Measurements from ENCODE around the gene SLC38A4. TPM values are rescaled to one million over a fixed set of nuclear protein-coding genes. Genes with fewer than 3 reads are reported as not detected.

SLC38A4 gene, protein sequence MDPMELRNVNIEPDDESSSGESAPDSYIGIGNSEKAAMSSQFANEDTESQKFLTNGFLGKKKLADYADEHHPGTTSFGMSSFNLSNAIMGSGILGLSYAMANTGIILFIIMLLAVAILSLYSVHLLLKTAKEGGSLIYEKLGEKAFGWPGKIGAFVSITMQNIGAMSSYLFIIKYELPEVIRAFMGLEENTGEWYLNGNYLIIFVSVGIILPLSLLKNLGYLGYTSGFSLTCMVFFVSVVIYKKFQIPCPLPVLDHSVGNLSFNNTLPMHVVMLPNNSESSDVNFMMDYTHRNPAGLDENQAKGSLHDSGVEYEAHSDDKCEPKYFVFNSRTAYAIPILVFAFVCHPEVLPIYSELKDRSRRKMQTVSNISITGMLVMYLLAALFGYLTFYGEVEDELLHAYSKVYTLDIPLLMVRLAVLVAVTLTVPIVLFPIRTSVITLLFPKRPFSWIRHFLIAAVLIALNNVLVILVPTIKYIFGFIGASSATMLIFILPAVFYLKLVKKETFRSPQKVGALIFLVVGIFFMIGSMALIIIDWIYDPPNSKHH
- total RNA-seq (2022) (1.5 and 3.1 TPM in 2 replicates), Bru-seq, nascent RNA (percentile 33 among the genes with signal in this experiment), BruChase-seq, experiment 1, labeled RNA remaining after a 6-hour chase (percentile 24 among the genes with signal in this experiment), BruChase-seq, experiment 2, labeled RNA remaining after a 2-hour chase (percentile 19 among the genes with signal in this experiment)
- long read RNA-seq, result 0 reads

DNA sequence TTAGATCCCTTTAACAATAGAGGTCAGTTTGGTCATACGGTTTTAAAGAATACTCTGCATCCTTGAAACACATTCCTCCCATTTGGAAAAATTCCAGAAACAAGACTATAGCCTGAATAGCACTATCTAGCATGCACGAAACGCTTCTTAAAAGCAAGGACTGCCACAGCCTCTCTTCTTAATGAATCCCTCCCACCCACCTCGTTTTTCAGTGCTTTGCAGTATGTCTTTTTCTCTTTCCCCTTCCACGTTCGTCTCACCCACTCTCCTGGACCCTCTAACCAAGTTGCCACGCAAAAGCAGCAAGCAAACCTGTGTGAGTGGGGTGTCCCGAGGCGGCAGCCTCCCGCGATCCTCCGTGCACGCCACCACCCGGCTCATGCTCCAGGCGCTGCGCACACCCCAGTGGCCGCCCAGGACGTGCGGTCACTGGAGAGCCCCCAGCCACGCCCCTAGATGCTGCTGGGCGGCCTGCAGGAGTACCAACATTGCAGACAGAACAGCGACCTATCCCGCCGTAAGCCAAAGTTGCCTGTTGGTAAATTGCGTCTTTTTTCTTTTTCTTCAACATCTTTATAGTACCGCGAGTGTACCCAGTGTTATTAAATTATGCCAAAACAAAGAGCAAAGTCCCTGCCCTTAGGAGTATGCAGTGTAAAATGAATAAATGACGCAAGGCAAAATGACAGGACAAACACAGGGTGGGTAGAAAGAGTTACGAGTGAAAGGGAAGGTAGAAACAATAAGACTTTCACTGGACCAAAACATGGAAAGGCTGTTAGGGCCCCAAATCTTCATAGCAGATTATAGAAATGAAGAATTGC lies at the start of gene SLC38A4:
Gene SLC38A4 (minus strand): TSS at position 407 of the 824 bp plus-strand sequence. CDS start 32,926 bp downstream, outside the sequence.
- intact Hi-C loops (cut with micrococcal nuclease; ENCODE audit: unreplicated experiment), result loop anchor here (10.0 kb wide), 1 partner anchor 189 kb away; no protein-coding TSS in a partner anchor
- Mint-ChIP-seq H3K4me1 (ENCODE audit: low read depth, unreplicated experiment) (peaks cover 23% of the 10 kb centered on the region), H3K36me3 (ENCODE audit: insufficient read depth, unreplicated experiment) (peaks cover 6% of the 10 kb centered on the region), H3K27me3 (ENCODE audit: unreplicated experiment) (peaks cover 13% of the 10 kb centered on the region), H3K4me3 (ENCODE audit: low read depth, unreplicated experiment) (peak within 1 kb of the TSS; percentile 79), H3K27ac (ENCODE audit: unreplicated experiment) (peak within 1 kb of the TSS; percentile 0), H3K9me3 (ENCODE audit: low read depth, unreplicated experiment) (no peaks in the 10 kb centered on the region)
- no peak for TF ChIP-seq CTCF (IDR thresholded peaks at IDR 0.05; ENCODE audit: unreplicated experiment)
- CTCF ChIA-PET, result no interaction called here
- peak; percentile 51 for DNase-seq
- no TSS peak for BruUV-seq (replicated peaks)

- no peak overlapping the region for H3K4me3 Mint-ChIP-seq (ENCODE audit: low read depth, unreplicated experiment)
- no peaks in the 10 kb centered on the region for H3K9me3 Mint-ChIP-seq (ENCODE audit: low read depth, unreplicated experiment)
- H3K36me3 Mint-ChIP-seq (ENCODE audit: insufficient read depth, unreplicated experiment), result no peaks in the 10 kb centered on the region
- H3K27ac Mint-ChIP-seq (ENCODE audit: unreplicated experiment), result no peak overlapping the region
- intact Hi-C loops (cut with micrococcal nuclease; ENCODE audit: unreplicated experiment), result no loop called here
- CTCF ChIA-PET, result no interaction called here
- no peaks in the 10 kb centered on the region for H3K4me1 Mint-ChIP-seq (ENCODE audit: low read depth, unreplicated experiment)
- H3K27me3 Mint-ChIP-seq (ENCODE audit: unreplicated experiment), result peaks cover 59% of the 10 kb centered on the region
- no peak for TF ChIP-seq CTCF (IDR thresholded peaks at IDR 0.05; ENCODE audit: unreplicated experiment)
- no peak for DNase-seq
- BruUV-seq (replicated peaks), result no TSS peak
Observed at GRCh38 chr12:46875095-46875494, 49.3 kb upstream of the SLC38A4 start.

GRCh38 chr12:46874642-46875041 lies 48.8 kb upstream of the SLC38A4 start:
- H3K9me3 Mint-ChIP-seq (ENCODE audit: low read depth, unreplicated experiment), result no peaks in the 10 kb centered on the region
- peaks cover 59% of the 10 kb centered on the region for H3K27me3 Mint-ChIP-seq (ENCODE audit: unreplicated experiment)
- no peak for DNase-seq
- no peak overlapping the region for H3K4me3 Mint-ChIP-seq (ENCODE audit: low read depth, unreplicated experiment)
- TF ChIP-seq CTCF (IDR thresholded peaks at IDR 0.05; ENCODE audit: unreplicated experiment), result no peak
- CTCF ChIA-PET, result no interaction called here
- intact Hi-C loops (cut with micrococcal nuclease; ENCODE audit: unreplicated experiment), result no loop called here
- H3K4me1 Mint-ChIP-seq (ENCODE audit: low read depth, unreplicated experiment), result no peaks in the 10 kb centered on the region
- no peak overlapping the region for H3K27ac Mint-ChIP-seq (ENCODE audit: unreplicated experiment)
- no peaks in the 10 kb centered on the region for H3K36me3 Mint-ChIP-seq (ENCODE audit: insufficient read depth, unreplicated experiment)
- BruUV-seq (replicated peaks), result no TSS peak

- no peaks in the 10 kb centered on the region for H3K4me1 Mint-ChIP-seq (ENCODE audit: low read depth, unreplicated experiment)
- H3K4me3 Mint-ChIP-seq (ENCODE audit: low read depth, unreplicated experiment), result no peak overlapping the region
- TF ChIP-seq CTCF (IDR thresholded peaks at IDR 0.05; ENCODE audit: unreplicated experiment), result no peak
- CTCF ChIA-PET, result no interaction called here
- no peaks in the 10 kb centered on the region for H3K36me3 Mint-ChIP-seq (ENCODE audit: insufficient read depth, unreplicated experiment)
- no peak for DNase-seq
- H3K27ac Mint-ChIP-seq (ENCODE audit: unreplicated experiment), result no peak overlapping the region
- no TSS peak for BruUV-seq (replicated peaks)
- intact Hi-C loops (cut with micrococcal nuclease; ENCODE audit: unreplicated experiment), result no loop called here
- H3K27me3 Mint-ChIP-seq (ENCODE audit: unreplicated experiment), result peaks cover 47% of the 10 kb centered on the region
- H3K9me3 Mint-ChIP-seq (ENCODE audit: low read depth, unreplicated experiment), result peaks cover 2% of the 10 kb centered on the region
Observed at GRCh38 chr12:46872135-46872534, 46.3 kb upstream of the SLC38A4 start.
